HG03097 (cell line): Measurements from ENCODE around the gene SORCS2.

ENCODE experiments used
- ATAC-seq: cut with Tn5 transposase; IDR thresholded peaks from one replicate; pipeline ENCODE4 v1.9.1; 2021; ENCODE audit not compliant: unreplicated experiment, low FRiP score

The SORCS2 gene

DNA sequence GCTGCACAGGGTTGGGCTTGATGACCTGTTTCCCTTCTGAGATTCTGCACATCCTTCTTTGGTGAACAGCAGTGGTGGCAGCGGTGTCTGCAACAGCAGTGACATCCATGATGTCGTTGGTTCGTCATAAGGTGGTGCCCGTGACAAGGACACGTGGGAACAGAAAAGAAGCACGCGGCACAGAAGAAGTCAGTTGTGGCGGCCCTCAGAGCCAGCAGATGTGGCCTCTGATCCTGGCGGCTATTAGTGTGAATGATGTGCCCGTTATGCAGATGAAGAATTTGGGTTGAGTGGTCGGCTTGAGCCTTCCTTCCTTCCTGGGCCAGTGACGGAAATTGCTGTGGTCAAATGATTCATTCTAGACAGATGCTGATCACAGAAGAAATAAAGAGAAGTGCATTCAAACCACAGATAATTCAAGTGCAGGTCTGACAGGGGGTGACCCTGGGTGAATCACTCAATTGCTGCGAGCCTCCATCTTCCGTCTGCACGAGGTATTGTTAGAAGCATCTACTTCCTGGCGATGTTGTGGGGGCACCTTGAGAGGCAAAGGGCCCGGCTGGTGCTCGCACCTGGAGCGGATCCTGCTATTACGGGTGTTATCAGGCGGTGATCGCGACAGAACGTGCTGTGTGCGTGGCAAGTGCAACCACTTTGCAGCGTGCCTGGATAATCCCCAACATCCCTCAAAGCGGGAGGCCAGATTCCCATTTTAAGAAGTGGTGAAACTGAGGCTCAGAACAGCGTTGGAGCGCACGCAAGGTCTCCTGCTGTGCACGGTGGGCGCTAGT, 457.6 kb downstream of the SORCS2 start:
- no peak for ATAC-seq

DNA sequence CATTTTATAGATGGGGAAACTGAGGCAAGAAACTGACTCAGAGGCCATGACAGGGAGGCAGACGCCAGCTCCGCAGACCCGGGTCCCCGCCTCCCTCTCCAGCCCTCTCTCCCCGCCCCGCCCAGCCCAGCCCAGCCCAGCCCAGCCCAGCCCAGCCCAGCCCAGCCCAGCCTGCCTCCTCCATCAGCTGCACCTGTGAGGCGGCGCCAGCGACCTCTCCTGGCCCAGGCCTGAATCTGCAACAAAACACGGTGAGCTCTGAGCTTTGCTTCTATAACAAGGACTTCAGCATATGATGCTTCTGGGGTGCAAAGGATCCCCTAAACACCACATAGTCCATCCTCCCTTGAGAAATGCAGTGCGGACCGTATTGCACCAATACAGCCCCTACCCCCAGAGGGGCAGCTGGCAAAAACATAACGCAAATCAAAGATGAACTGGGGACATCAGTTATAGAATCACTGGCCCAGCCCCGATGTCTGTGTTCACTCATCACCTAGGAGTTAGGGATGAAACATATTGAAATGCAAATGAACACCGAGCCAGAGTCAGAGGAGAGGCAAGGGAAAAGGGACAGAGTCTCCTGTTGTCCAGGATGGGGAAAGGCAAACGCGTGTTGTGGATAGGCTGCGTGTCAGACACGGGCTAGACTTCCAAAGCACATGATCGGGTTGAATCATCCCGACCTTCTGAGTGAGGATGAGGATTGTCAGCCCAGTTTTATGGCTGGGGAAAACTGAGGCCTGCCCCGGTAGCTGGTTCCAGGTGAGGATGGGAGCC, 458.5 kb downstream of the SORCS2 start:
- no peak for ATAC-seq

DNA sequence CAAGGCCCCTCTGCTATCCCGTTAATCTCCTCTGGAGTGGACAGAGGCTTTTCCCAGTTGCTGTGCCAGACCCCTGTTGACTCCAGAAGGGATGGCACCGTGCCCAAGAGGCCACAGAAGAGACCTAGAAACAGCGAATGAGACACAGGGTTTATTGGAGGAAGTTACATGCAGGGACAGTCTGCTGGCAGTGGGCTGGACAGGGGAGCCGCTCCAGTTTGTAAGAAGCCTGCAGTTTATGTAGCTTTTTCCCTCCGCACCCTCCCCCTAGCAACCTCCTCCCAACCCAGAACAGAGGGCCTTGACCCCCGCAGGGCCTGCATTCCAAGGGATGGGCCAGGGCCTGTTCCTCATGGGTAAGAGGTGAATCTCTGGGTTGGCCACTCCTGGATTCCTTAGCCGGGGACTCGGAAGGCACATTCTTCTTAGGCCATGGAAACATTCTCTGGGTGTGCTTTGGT, 459.2 kb downstream of the SORCS2 start:
- ATAC-seq, result no peak

DNA sequence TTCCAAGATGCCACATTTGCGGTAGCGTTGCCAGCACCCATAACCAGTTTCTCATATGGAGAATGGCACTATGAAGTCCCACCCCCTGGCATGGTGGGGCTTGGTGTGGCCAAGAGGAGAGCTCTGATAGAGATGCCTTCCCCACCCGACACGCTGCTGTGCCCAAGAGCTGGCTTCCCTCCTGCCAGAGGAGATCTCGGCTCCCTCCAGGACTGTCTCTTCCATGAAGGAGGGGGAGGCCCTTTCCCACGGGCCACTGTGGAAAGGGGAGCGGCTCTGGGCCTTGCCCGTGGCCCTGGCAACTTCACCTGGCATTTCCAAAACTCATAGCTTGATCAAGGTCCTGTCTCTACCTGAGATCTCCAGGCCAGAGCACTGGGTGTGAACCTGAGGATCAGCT, 459.7 kb downstream of the SORCS2 start:
- no peak for ATAC-seq

DNA sequence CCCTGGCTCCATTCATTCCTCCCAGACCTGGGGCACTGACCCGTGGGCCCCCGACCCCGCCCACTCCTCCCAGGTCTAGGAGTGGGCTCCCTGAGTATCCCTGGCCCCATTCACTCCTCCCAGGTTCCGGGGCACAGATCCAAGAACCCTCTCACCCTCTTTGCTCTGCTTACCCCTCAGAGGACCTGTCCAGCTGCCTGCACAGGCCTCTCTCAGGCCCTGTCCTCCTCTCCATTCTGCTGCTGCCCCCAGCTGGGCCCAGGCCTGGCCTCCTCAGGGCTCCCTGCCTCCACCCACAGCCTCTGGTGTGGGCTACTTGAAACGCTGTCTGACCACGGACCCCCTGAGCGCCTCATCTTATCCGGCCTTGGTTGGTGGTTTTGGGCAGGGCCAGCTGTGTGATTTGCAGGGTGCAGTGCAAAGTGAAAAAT, 460.1 kb downstream of the SORCS2 start:
- no peak for ATAC-seq

DNA sequence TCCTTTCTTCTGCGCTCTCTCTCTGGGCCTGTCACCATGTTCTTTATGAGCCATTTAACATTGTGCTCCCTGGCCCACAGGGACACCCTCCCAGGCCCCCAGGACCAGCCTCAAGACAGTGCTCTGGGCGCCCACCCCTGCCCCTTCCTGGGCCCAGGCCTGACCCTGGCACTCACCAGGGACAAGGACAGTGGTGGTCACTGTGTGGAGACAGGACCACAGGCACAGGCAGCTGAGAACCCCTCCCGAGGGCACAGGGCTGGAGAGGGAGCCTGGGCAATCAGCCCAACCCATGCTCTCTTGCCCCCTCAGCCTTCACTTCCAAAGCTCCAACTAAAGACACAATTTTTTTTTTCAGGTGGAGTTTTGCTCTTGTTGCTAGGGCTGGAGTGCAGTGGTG, 460.6 kb downstream of the SORCS2 start:
- ATAC-seq, result no peak

DNA sequence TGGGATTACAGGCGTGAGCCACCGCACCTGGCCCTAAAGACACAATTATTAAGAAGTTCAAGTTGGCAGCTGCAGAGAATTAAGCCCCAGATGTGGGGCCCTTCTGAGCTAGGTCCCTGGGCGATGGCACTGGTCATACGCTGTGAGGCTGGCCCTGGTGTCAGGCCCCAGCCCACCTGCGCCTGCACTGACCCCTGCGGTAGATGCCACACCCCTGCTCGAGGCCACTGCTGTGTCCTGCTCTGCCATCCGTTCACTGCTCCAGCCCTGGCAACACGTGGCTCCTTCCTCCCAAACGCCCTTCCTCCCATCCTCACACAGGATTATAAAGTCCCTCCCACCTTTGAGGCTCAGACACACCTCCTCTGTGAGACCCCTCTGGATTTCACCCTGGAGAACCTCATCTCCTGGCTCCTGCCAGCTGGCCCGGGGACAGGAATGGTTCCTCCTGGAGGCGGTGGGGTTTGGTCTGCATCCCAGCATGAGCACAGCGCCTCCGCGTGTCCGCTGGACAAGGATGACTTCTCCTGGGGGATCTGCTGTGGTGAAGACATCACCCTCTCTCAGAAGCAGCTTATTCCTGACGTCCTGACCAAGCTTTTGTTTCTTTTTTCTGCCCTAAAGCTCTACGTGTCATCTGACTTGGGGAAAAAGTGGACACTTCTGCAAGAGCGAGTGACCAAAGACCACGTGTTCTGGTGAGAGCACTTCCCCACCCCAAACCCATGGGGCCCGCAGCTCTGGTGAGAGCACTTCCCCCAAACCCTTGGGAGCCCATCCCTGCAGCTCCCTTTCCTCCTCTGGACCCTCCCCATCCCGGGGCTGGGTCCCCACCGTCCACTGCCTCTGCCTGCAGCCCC, 461.4 kb downstream of the SORCS2 start:
- ATAC-seq, result no peak

DNA sequence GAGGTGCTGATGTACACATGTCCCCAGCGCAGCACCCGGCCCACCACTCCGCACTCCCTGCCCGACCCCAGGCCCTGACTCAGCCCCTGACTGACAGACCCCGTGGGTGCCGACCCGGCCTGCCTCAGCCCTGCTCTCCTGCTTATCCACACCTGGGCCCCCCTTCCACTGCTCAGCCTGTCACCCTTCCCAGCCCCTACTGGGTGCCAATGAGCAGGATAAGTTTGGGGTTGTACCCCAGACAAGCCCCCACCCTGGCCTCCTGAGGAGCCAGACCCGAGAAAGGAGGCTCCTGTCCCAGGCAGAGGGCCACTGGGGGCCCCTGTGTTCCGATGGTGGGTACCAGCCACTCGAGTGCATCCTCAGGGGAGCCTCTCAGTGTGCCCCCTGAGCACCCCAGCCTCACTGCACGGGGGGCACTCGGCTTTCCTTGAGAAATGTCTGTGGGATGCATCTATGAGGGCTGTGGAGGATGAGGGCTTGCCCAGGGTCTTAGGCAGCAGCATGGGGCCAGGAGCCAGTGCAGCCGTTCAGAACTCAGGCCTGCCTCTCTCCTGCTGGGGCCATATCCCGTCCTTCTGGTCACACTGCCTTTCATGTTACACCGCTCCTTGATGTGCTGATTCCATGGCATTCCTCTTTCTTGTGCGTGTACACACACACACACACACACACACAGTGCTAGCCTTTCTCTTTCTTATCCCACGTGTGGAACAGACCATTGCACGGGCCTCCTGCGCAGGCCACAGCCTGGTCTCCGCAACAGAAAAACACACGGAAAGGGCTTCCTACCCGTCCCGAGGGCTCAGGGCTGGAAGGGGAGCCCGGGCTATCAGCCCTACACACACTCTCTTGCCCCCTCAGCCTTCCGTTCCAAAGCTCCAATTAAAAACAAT, 462.5 kb downstream of the SORCS2 start:
- ATAC-seq, result no peak

DNA sequence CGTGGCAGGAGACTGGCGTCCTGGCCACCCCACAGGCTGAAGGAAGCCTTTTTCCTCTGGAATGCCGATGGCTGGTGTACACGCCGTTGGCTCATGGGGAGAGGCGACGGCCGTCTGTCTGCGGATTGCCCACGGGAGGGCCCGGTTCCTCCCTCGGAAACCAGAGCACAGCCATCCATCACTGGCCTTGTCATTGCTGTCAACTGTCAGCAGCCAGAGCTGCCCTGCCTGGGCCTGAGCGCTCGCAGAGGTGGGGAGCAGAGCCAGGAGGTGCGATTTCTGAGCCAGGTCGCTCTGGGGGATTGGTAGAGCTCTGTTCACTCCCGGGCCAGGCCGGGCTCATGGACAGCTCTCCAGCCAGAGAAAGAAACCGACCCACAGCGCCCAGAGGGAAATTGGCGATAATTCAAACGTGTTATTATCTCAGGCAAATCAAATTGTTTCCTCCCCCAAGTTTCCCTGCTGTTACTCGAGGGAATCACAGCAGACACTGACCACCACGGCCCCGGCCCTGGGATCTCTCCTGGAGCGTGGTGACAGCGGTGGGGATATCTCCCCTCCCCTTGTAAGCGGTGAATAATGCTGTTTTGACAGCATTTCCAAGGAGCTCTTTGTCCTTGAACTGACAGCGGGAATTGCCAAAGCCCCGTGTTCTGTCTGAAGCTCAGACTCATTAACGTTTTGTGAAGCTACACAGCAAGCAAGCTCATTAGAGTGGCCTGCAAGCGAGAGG, 463.3 kb downstream of the SORCS2 start:
- no peak for ATAC-seq

DNA sequence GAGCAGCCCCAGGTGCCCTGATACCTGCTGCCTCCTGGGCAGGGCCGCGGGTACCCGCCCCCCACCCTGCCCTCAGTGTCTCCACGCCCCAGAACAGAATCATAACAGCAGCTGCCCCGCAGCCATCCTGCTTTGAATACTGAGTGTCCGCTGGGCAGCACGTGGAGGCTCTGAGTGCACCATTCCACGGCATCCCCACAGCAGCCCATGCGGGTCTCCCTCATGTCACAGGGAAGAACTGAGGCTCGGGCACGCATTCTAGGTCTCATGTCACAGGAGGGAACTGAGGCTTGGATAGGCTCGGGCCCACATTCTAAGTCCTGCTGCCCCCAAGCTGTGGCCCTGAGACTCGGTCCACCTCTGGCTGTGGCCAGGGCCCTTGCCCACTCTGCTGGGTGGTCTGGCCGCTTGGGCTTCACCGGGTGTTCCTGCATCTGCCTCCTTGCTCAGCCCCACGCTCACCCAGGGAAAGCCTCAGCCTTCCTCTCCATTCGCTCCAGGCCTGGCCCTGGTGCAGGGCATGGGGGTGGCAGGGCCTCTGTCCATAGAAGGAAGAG, 464.0 kb downstream of the SORCS2 start:
- ATAC-seq, result no peak

DNA sequence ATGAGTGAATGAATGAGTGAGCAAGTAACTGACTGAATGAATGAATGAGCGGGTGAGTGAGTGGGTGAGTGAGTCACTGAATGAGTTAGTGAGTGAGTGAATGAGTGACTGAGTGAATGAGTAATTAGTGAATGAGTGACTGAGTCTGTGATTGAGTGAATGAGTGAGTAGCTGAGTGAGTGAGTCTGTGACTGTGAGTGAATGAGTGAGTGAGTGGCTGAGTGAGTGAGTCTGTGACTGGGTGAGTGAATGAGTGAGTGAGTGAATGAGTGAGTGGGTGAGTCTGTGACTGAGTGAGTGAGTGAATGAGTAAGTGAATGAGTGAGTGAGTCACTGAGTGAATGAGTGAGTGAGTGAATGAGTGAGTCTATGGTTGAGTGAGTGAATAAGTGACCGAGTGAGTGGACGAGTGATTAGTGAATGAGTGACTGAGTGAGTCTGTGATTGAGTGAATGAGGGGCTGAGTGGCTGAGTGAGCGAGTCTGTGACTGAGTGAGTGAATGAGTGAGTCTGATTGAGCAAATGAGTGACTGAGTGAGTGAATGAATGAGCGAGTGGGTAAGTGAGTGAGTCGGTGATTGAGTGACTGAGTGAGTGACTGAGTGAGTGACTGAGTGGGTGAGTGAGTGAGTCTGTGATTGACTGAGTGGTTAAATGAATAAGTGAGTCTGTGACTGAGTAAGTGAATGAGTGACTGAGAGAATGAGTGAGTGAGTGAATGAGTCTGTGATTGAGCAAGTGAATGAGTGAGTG, 465.4 kb downstream of the SORCS2 start:
- no peak for ATAC-seq

DNA sequence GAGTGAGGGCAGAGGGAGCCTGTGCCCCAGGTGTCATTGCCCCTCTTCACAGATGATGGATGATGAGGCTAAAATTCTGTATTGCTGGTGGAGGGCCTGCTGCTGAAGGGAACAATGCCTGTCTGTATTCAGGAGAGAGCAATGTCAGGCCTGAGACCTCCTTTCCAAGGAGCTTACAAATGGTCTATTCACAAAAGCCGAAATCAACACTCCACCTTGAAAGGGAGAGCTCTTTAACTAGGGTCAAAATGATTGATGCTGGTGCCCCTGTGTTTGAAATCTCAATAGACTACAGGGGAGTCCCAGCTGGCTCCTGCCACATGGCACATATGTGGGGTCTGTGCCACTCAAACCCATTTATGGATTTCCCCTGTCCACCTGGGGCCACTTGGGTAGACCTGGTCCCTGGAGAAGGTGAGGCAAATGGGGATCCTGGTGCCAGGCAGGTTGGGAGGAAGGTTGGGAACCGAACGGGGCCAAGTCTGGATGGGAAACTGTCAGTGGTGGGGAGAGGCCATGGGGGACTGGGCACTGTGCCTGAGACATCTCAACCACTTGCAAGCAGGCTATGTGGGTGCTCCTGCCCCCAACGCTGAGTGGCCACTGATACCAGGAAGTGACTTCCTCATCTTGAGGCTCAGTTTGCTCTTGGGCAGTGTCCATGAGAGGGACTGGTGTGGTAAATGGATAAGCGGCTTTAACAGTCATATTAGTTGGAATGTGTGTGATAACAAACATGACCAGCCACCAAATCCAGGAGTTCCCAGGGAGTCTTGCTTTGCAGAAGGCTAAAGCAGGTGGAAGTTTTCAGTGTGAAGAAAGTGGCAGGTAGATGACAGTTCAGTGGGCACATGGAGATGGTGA, 466.2 kb downstream of the SORCS2 start:
- ATAC-seq, result no peak

DNA sequence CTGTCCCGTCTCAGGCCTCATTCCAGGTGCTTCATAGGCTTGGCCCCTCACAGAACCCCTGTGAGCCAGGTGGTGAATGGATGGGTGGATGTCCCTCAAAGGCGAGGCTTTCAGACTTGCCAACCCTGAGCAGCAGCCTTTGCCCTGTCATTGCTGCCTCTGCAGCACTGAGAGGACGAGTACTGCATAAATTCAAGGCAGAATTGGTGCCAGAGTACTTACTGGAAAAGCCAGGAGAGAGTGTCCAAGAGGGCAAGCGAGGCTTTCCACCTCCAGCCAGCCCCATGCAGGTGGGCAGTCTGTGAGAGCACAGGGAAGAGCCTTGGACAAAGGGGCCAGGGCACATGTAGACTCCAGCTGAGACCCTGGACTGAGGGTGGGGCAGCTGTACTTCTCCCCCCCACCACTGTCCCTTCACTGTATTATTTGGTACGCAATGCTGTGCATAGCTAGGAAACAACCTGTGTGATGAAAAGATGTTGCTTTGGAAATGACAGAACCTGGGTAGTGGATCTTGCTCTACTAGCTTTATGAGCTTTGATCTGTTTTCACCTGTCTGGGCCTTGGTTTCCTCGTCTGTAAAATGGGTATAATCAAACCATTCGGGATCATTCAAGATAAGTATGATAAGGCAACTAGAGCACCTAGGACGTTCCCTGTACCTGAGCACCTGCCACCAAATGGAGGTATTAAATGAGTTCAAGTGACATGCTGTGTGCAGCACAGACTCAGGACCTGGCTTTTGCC, 467.3 kb downstream of the SORCS2 start:
- ATAC-seq, result no peak

DNA sequence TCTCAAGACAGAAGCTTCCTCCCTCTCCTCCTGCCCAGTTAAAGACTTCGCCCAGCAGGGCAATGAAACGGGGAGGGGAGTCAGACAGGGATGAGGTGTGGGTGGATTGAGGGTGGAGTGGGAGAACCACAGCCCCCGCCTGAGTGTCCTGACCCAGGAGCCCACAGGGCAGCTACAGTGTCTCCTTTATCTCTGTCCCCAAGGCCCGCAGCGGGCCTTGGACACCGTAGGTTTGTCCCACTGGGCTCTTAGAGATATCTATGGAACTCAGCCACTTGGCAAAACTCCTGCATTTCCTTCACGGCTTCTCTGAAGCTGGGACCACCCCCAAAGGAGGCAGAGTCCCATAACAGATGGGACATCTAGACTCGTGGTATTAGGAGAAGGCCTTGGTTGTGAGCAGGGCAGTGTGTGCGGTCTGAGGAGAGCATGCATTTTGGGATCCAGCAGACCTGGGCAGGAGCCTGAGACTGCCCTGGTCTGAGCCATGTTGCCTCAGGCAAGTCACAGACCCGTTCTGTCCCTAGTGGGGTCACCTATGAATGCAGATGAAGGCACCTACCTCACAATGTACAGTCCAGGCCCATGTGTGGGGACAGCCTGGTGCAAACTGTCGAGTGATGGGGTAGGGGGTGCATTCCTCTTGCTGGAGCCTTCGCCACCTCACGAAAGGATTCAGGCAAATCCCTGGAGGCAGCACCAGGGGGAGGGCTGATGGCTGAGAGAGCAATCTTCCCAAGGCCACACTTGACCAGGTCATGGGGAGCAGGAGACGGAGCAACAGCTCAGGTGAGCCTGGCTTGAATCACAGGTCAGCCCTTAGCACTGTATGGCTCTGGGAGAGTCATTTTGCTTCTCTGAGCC, 468.1 kb downstream of the SORCS2 start:
- no peak for ATAC-seq

DNA sequence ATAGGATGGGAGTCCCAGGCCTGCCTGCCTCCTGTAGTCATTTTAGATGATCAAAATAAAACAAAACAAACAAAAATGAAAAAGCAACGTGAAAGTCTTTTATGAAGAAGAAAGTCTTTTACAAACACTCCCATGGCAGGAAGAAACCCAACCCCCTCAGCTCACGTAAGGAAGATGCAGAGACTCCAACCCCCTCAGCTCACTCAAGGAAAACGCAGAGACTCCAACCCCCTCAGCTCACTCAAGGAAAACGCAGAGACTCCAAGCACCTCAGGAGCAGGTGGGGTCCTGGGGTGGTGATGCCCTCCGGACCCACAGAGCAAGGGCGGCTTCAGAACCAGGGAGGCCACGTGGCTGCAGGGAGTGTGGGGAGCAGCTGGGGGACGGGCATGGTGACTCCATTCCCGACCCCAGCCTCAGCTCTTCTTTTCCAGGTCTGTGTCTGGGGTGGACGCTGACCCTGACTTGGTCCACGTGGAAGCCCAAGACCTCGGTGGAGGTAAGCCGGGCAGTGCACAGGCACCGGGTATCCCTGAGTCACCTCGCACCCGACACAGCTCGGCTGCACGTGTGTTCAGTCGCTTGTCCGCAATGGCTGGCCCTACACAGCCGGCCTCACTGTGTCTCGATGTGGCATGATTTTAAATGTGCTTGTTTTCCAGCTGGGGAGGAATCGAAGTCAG, 468.9 kb downstream of the SORCS2 start:
- no peak for ATAC-seq
